ENCODE data around the gene CPED1. TPM values are rescaled to one million over a fixed set of nuclear protein-coding genes. Genes with fewer than 3 reads are reported as not detected.

Gene CPED1
- total RNA-seq, 2 experiments from 2014 or later = not detected

DNA sequence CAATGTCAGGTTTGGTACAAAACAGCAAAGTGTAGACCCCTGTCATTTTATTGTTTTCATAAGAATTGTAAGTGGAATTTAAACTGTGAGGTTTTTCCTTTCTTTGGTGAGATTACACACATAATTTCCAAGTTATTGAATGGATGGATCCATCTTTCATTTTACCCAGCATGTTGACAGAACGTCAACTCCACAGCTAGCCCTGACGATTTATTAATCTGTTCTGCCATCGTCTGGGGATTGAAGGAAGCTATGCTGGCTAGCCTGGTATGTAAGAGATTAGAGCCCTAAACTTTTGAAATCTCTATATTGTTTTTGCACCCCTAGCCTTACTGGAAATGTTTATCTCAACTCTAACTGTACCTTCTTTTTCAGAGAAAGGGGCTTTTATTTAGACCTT, 348.9 kb downstream of the CPED1 start:
- intact Hi-C loops (cut with micrococcal nuclease) = no loop called here
- ChIA-PET POLR2A (no interaction called here), CTCF (no interaction called here)
- ATAC-seq = no peak
- Mint-ChIP-seq H3K4me3 (no peak overlapping the region), H3K36me3 (ENCODE audit: low read depth) (peaks cover 10% of the 10 kb centered on the region), H3K4me1 (ENCODE audit: low read depth) (no peaks in the 10 kb centered on the region), H3K9me3 (no peaks in the 10 kb centered on the region), H3K27ac (no peak overlapping the region), H3K27me3 (peaks cover 6% of the 10 kb centered on the region)
- TF ChIP-seq, protein P1, sequence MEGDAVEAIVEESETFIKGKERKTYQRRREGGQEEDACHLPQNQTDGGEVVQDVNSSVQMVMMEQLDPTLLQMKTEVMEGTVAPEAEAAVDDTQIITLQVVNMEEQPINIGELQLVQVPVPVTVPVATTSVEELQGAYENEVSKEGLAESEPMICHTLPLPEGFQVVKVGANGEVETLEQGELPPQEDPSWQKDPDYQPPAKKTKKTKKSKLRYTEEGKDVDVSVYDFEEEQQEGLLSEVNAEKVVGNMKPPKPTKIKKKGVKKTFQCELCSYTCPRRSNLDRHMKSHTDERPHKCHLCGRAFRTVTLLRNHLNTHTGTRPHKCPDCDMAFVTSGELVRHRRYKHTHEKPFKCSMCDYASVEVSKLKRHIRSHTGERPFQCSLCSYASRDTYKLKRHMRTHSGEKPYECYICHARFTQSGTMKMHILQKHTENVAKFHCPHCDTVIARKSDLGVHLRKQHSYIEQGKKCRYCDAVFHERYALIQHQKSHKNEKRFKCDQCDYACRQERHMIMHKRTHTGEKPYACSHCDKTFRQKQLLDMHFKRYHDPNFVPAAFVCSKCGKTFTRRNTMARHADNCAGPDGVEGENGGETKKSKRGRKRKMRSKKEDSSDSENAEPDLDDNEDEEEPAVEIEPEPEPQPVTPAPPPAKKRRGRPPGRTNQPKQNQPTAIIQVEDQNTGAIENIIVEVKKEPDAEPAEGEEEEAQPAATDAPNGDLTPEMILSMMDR (IDR thresholded peaks at IDR 0.05) = peak; percentile 19
- no peak for DNase-seq

DNA sequence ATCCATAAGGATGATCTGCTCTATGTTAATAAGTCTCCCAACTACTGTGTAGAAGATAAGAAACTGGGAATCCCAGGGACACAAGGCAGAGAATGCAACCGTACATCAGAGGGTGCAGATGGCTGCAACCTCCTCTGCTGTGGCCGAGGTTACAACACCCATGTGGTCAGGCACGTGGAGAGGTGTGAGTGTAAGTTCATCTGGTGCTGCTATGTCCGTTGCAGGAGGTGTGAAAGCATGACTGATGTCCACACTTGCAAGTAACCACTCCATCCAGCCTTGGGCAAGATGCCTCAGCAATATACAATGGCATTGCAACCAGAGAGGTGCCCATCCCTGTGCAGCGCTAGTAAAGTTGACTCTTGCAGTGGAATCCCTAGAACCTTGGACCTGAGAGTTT, 350.6 kb downstream of the CPED1 start:
- H3K9me3 Mint-ChIP-seq = no peaks in the 10 kb centered on the region
- CTCF ChIA-PET = no interaction called here

DNA sequence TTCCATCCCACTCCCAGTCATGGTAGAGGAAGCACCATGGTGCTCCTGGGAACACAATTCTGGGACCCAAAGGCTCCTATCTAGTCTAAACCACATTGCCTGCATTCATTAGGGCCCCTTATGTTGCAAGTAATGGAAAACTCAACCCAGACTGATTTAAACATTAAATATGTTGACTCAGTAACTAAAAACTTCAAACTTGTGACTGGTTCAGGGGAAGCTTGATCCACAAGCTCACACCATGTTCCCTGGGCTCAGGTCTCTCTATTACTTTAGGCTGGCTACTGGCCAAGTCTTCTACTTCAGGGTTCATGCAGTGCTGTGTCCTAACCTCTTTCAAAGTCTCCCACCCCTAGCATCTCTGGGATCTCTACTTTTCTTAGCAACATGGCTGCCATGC, 353.4 kb downstream of the CPED1 start:
- TF ChIP-seq, protein P1 (IDR thresholded peaks at IDR 0.05) = no peak
- no peaks in the 10 kb centered on the region for H3K4me1 Mint-ChIP-seq (ENCODE audit: low read depth)
- no peak overlapping the region for H3K27ac Mint-ChIP-seq
- ChIA-PET POLR2A (no interaction called here), CTCF (no interaction called here)
- intact Hi-C loops (cut with micrococcal nuclease) = no loop called here
- H3K9me3 Mint-ChIP-seq = no peaks in the 10 kb centered on the region
- H3K36me3 Mint-ChIP-seq (ENCODE audit: low read depth) = peaks cover 20% of the 10 kb centered on the region
- no peak for DNase-seq
- H3K27me3 Mint-ChIP-seq = no peaks in the 10 kb centered on the region
- no peak overlapping the region for H3K4me3 Mint-ChIP-seq
- ATAC-seq = no peak

More for the DNA sequence above, 350.6 kb downstream of the CPED1 start:
- no peak overlapping the region for H3K4me3 Mint-ChIP-seq
- H3K27ac Mint-ChIP-seq = no peak overlapping the region
- H3K4me1 Mint-ChIP-seq (ENCODE audit: low read depth) = no peaks in the 10 kb centered on the region
- ATAC-seq (no peak), DNase-seq (no peak)
- peaks cover 6% of the 10 kb centered on the region for H3K27me3 Mint-ChIP-seq
- POLR2A ChIA-PET = no interaction called here
- TF ChIP-seq, protein P1 (IDR thresholded peaks at IDR 0.05) = no peak
- H3K36me3 Mint-ChIP-seq (ENCODE audit: low read depth) = peaks cover 14% of the 10 kb centered on the region
- intact Hi-C loops (cut with micrococcal nuclease) = no loop called here

DNA sequence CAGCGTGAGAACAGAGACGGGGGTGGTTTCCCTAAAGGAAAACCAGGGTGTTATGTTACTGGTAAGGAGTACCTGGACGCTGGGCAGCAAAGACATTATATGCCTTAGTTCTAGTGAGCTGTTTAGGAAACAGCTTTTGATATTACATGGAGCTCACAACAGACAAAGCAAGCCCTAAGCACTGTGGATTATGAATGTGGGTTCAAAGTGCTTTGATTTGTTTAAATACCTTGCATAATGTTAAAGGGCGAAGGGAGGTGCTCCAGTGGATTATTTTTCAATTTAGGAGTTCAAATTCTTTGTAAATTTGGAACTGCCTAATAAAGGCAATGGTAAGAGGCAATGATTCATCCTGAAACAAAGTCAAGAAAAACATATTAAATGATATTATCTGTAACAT, 354.1 kb downstream of the CPED1 start:
- ATAC-seq = no peak
- Mint-ChIP-seq H3K4me1 (ENCODE audit: low read depth) (no peaks in the 10 kb centered on the region), H3K9me3 (no peaks in the 10 kb centered on the region), H3K27ac (no peak overlapping the region), H3K27me3 (no peaks in the 10 kb centered on the region), H3K4me3 (no peak overlapping the region), H3K36me3 (ENCODE audit: low read depth) (peaks cover 25% of the 10 kb centered on the region)
- TF ChIP-seq, protein P1 (IDR thresholded peaks at IDR 0.05) = no peak
- intact Hi-C loops (cut with micrococcal nuclease) = no loop called here
- no peak for DNase-seq
- POLR2A ChIA-PET = no interaction called here
- CTCF ChIA-PET = no interaction called here

DNA sequence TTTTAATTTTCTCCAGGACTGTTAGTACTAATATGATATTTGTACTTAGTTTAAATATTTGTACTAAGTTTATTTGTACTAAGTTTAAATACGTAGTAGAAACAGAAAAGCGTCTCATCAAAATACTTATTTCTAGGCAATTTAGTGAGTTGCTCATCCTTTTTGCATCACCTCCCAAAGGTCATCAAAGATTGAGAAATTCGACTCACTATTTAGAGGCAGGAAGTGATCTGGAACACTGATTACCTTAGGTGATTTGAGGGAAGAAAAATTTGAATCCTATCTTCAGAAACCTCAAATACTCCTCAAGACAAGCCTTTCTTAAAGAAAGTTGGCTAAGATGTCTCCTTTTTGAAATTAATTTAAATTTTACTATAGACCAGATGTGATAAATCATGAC, 354.8 kb downstream of the CPED1 start:
- DNase-seq (no peak), ATAC-seq (no peak)
- Mint-ChIP-seq H3K36me3 (ENCODE audit: low read depth) (peaks cover 25% of the 10 kb centered on the region), H3K27ac (no peak overlapping the region), H3K4me3 (no peak overlapping the region), H3K27me3 (no peaks in the 10 kb centered on the region), H3K4me1 (ENCODE audit: low read depth) (no peaks in the 10 kb centered on the region), H3K9me3 (no peaks in the 10 kb centered on the region)
- intact Hi-C loops (cut with micrococcal nuclease) = no loop called here
- TF ChIP-seq, protein P1 (IDR thresholded peaks at IDR 0.05) = no peak
- ChIA-PET POLR2A (no interaction called here), CTCF (no interaction called here)

Data from activated CD8-positive, alpha-beta T cell treated with anti-CD3 and anti-CD28 coated beads for 36 hours (primary cell).